ENCODE results near the gene NFE2L1. TPM values are rescaled to one million over a fixed set of nuclear protein-coding genes. Genes with fewer than 3 reads are reported as not detected.
"Not testable (repeated sequence)": the region's sequence is repeated elsewhere in the genome, so short reads cannot be mapped to it uniquely, and the experiment has no call there.

Gene NFE2L1
- 69.4 TPM for polyA plus RNA-seq (2013, experiment 1 of 2)
- 72.5 TPM for polyA plus RNA-seq (2013, experiment 2 of 2)

- H3K27me3 ChIP-seq (ENCODE audit: control insufficient read depth in 3 of 3, insufficient read depth in 3 of 3, low read depth in 1 of 3, low read length in 3 of 3): no peaks in the 10 kb centered on the region
- peak within 1 kb of the TSS; percentile 29 for H2BK120ac ChIP-seq (ENCODE audit: low read depth, low read length)
- H2AK5ac ChIP-seq (ENCODE audit: low read depth, low read length): peak within 1 kb of the TSS; percentile 32
- H3K4me1 ChIP-seq (ENCODE audit: control insufficient read depth in 2 of 2, insufficient read depth in 1 of 2, low read depth in 1 of 2, low read length in 2 of 2): peaks cover 8 to 30% of the 10 kb centered on the region in 2 donors
- no peak within 1 kb of the TSS for H2BK12ac ChIP-seq (ENCODE audit: low read length)
- peak within 1 kb of the TSS; percentile 94 for H4K91ac ChIP-seq (ENCODE audit: low read depth, low read length, poor library complexity)
- H3K9ac ChIP-seq (ENCODE audit: low read depth, low read length, poor library complexity): peak within 1 kb of the TSS; percentile 98
- peak within 1 kb of the TSS; percentile 90 for H3K23ac ChIP-seq (ENCODE audit: low read depth, low read length, poor library complexity)
- H3K4me2 ChIP-seq (ENCODE audit: insufficient read depth, low read length, poor library complexity, severe bottlenecking): peak within 1 kb of the TSS; percentile 88
- no peak within 1 kb of the TSS for H3K4ac ChIP-seq (ENCODE audit: low read length)
- H3K14ac ChIP-seq (ENCODE audit: low read length): peak within 1 kb of the TSS; percentile 77
- peak within 1 kb of the TSS; percentile 93 for H2BK5ac ChIP-seq (ENCODE audit: low read length)
- H3K18ac ChIP-seq (ENCODE audit: low read length): peak within 1 kb of the TSS; percentile 100
- peak within 1 kb of the TSS; percentile 92 for H2AFZ ChIP-seq (ENCODE audit: low read length)
- H3K4me3 ChIP-seq (ENCODE audit: low read length in 2 of 2): peak within 1 kb of the TSS; percentile 70 to 95
- no peaks in the 10 kb centered on the region for H3K9me3 ChIP-seq (replicated peaks in 1 of 2; ENCODE audit: control insufficient read depth in 2 of 2, insufficient read depth in 1 of 2, low read depth in 1 of 2, low read length in 2 of 2)
- no peak within 1 kb of the TSS for H4K8ac ChIP-seq (ENCODE audit: low read depth, low read length)
- peaks cover 21 to 33% of the 10 kb centered on the region in 2 donors for H3K36me3 ChIP-seq (replicated peaks in 1 of 2; ENCODE audit: control insufficient read depth in 2 of 2, insufficient read depth in 2 of 2, low read length in 2 of 2)
- DNase-seq (ENCODE audit: low spot score): peak; percentile 99
- H2BK15ac ChIP-seq (ENCODE audit: low read length): peak within 1 kb of the TSS; percentile 63
- no CpG with 5 or more reads among the region's 47 CpGs for WGBS, 2 donors (ENCODE audit: extremely low coverage in 2 of 2, insufficient read length in 2 of 2, insufficient replicate concordance in 1 of 2)
- H3K27ac ChIP-seq (replicated peaks; ENCODE audit: low read length): peak within 1 kb of the TSS; percentile 92
- peaks cover 10% of the 10 kb centered on the region for H3K79me1 ChIP-seq (ENCODE audit: low read depth, low read length)
Measured at GRCh38 chr17:48047741-48048383, at the start of gene NFE2L1. TSS of gene NFE2L1 (plus strand) at chr17:48048359. CDS start at chr17:48051119, 2,760 bp downstream.

- DNase-seq (ENCODE audit: low spot score): no peak
- Histone ChIP-seq H3K4me1 (ENCODE audit: control insufficient read depth in 2 of 2, insufficient read depth in 1 of 2, low read depth in 1 of 2, low read length in 2 of 2) (peaks cover 45 to 60% of the 10 kb centered on the region in 2 donors), H3K27me3 (ENCODE audit: control insufficient read depth in 3 of 3, insufficient read depth in 3 of 3, low read depth in 1 of 3, low read length in 3 of 3) (no peaks in the 10 kb centered on the region), H2BK12ac (ENCODE audit: low read length) (no peak overlapping the region), H2BK15ac (ENCODE audit: low read length) (no peak overlapping the region), H2BK5ac (ENCODE audit: low read length) (peak overlapping the region; percentile 15), H2AFZ (ENCODE audit: low read length) (no peak overlapping the region), H3K4me2 (ENCODE audit: insufficient read depth, low read length, poor library complexity, severe bottlenecking) (no peak overlapping the region), H3K4ac (ENCODE audit: low read length) (peak overlapping the region; percentile 14), H2BK120ac (ENCODE audit: low read depth, low read length) (no peak overlapping the region), H3K9ac (ENCODE audit: low read depth, low read length, poor library complexity) (no peak overlapping the region), H3K27ac (replicated peaks; ENCODE audit: low read length) (no peak overlapping the region), H2AK5ac (ENCODE audit: low read depth, low read length) (no peak overlapping the region), H3K18ac (ENCODE audit: low read length) (peak overlapping the region; percentile 15), H3K79me1 (ENCODE audit: low read depth, low read length) (no peaks in the 10 kb centered on the region), H3K23ac (ENCODE audit: low read depth, low read length, poor library complexity) (no peak overlapping the region), H4K91ac (ENCODE audit: low read depth, low read length, poor library complexity) (no peak overlapping the region), H3K36me3 (replicated peaks in 1 of 2; ENCODE audit: control insufficient read depth in 2 of 2, insufficient read depth in 2 of 2, low read length in 2 of 2) (no peaks in the 10 kb centered on the region), H3K9me3 (replicated peaks in 1 of 2; ENCODE audit: control insufficient read depth in 2 of 2, insufficient read depth in 1 of 2, low read depth in 1 of 2, low read length in 2 of 2) (no peaks in the 10 kb centered on the region), H3K4me3 (ENCODE audit: low read length in 2 of 2) (no peak overlapping the region), H4K8ac (ENCODE audit: low read depth, low read length) (no peak overlapping the region), H3K14ac (ENCODE audit: low read length) (no peak overlapping the region)
- no CpG with 5 or more reads among the region's 4 CpGs for WGBS, 2 donors (ENCODE audit: extremely low coverage in 2 of 2, insufficient read length in 2 of 2, insufficient replicate concordance in 1 of 2)
Measured at GRCh38 chr17:47999582-47999981, 48.6 kb upstream of the NFE2L1 start.

- Histone ChIP-seq H4K91ac (ENCODE audit: low read depth, low read length, poor library complexity) (no peak overlapping the region), H2BK120ac (ENCODE audit: low read depth, low read length) (no peak overlapping the region), H3K18ac (ENCODE audit: low read length) (no peak overlapping the region), H3K4me1 (ENCODE audit: control insufficient read depth in 2 of 2, insufficient read depth in 1 of 2, low read depth in 1 of 2, low read length in 2 of 2) (peaks cover 44 to 59% of the 10 kb centered on the region in 2 donors), H2AK5ac (ENCODE audit: low read depth, low read length) (no peak overlapping the region), H3K27ac (replicated peaks; ENCODE audit: low read length) (no peak overlapping the region), H3K4ac (ENCODE audit: low read length) (no peak overlapping the region), H3K36me3 (replicated peaks in 1 of 2; ENCODE audit: control insufficient read depth in 2 of 2, insufficient read depth in 2 of 2, low read length in 2 of 2) (no peaks in the 10 kb centered on the region), H3K9ac (ENCODE audit: low read depth, low read length, poor library complexity) (no peak overlapping the region), H2AFZ (ENCODE audit: low read length) (no peak overlapping the region), H3K27me3 (ENCODE audit: control insufficient read depth in 3 of 3, insufficient read depth in 3 of 3, low read depth in 1 of 3, low read length in 3 of 3) (no peaks in the 10 kb centered on the region), H2BK15ac (ENCODE audit: low read length) (no peak overlapping the region), H3K14ac (ENCODE audit: low read length) (no peak overlapping the region), H2BK12ac (ENCODE audit: low read length) (no peak overlapping the region), H2BK5ac (ENCODE audit: low read length) (no peak overlapping the region), H3K4me3 (ENCODE audit: low read length in 2 of 2) (no peak overlapping the region), H3K79me1 (ENCODE audit: low read depth, low read length) (no peaks in the 10 kb centered on the region), H3K4me2 (ENCODE audit: insufficient read depth, low read length, poor library complexity, severe bottlenecking) (no peak overlapping the region), H3K23ac (ENCODE audit: low read depth, low read length, poor library complexity) (no peak overlapping the region), H4K8ac (ENCODE audit: low read depth, low read length) (no peak overlapping the region), H3K9me3 (replicated peaks in 1 of 2; ENCODE audit: control insufficient read depth in 2 of 2, insufficient read depth in 1 of 2, low read depth in 1 of 2, low read length in 2 of 2) (no peaks in the 10 kb centered on the region)
- WGBS, 2 donors (ENCODE audit: extremely low coverage in 2 of 2, insufficient read length in 2 of 2, insufficient replicate concordance in 1 of 2): no CpG with 5 or more reads among the region's 1 CpG
- DNase-seq (ENCODE audit: low spot score): no peak
Measured at GRCh38 chr17:48001197-48001596, 47.0 kb upstream of the NFE2L1 start.

GRCh38 chr17:48001657-48002056, 46.5 kb upstream of the NFE2L1 start:
- H2BK15ac ChIP-seq (ENCODE audit: low read length); H4K8ac ChIP-seq (ENCODE audit: low read depth, low read length); H3K9me3 ChIP-seq (replicated peaks in 1 of 2; ENCODE audit: control insufficient read depth in 2 of 2, insufficient read depth in 1 of 2, low read depth in 1 of 2, low read length in 2 of 2); H2BK120ac ChIP-seq (ENCODE audit: low read depth, low read length); H3K9ac ChIP-seq (ENCODE audit: low read depth, low read length, poor library complexity); H2AFZ ChIP-seq (ENCODE audit: low read length); H4K91ac ChIP-seq (ENCODE audit: low read depth, low read length, poor library complexity); H3K79me1 ChIP-seq (ENCODE audit: low read depth, low read length); H3K4ac ChIP-seq (ENCODE audit: low read length); H3K23ac ChIP-seq (ENCODE audit: low read depth, low read length, poor library complexity); H3K36me3 ChIP-seq (replicated peaks in 1 of 2; ENCODE audit: control insufficient read depth in 2 of 2, insufficient read depth in 2 of 2, low read length in 2 of 2); H3K18ac ChIP-seq (ENCODE audit: low read length); DNase-seq (ENCODE audit: low spot score); H3K27me3 ChIP-seq (ENCODE audit: control insufficient read depth in 3 of 3, insufficient read depth in 3 of 3, low read depth in 1 of 3, low read length in 3 of 3); H2BK12ac ChIP-seq (ENCODE audit: low read length); H3K4me2 ChIP-seq (ENCODE audit: insufficient read depth, low read length, poor library complexity, severe bottlenecking); H3K14ac ChIP-seq (ENCODE audit: low read length); H3K4me3 ChIP-seq (ENCODE audit: low read length in 2 of 2): not testable (repeated sequence)
- H3K4me1 ChIP-seq (ENCODE audit: control insufficient read depth in 2 of 2, insufficient read depth in 1 of 2, low read depth in 1 of 2, low read length in 2 of 2): peaks cover 39 to 55% of the 10 kb centered on the region in 2 donors
- peak overlapping the region; percentile 98 for H3K27ac ChIP-seq (replicated peaks; ENCODE audit: low read length)
- no CpG with 5 or more reads among the region's 5 CpGs for WGBS, 2 donors (ENCODE audit: extremely low coverage in 2 of 2, insufficient read length in 2 of 2, insufficient replicate concordance in 1 of 2)
- peak overlapping the region; percentile 9 for H2BK5ac ChIP-seq (ENCODE audit: low read length)
- peak overlapping the region; percentile 51 for H2AK5ac ChIP-seq (ENCODE audit: low read depth, low read length)
